HepG2 (cell line): Measurements from ENCODE around the gene TRDN.

Source experiments
- CHD2 ChIP-seq: IDR thresholded peaks from 2 replicates; pipeline ENCODE4 v1.6.1; 2011; ENCODE audit warnings: low read depth, low read length, improper control_type of control experiment
- CTCF ChIP-seq: sonication (generic); formaldehyde crosslinking; IDR thresholded peaks from 2 replicates; pipeline ENCODE4 v1.5.0; 2020; ENCODE audit warnings: mild to moderate bottlenecking, missing genetic modification reagents, moderate library complexity
- EZH2 ChIP-seq: conservative IDR thresholded peaks from 2 replicates; pipeline ENCODE4 v1.6.1; 2012; ENCODE audit warnings: mild to moderate bottlenecking, low read depth, low read length, moderate library complexity
- POLR2AphosphoS5 ChIP-seq: IDR thresholded peaks from 2 replicates; pipeline ENCODE4 v1.6.1; 2012; ENCODE audit warnings: low read depth, low read length
- YY1 ChIP-seq: IDR thresholded peaks from 2 replicates; pipeline ENCODE4 v1.6.1; 2011; ENCODE audit warnings: low read length, low read depth, moderate library complexity, mild to moderate bottlenecking; ENCODE audit not compliant: insufficient read depth, insufficient replicate concordance
- ZNF17 ChIP-seq: sonication (generic); formaldehyde crosslinking; IDR thresholded peaks from 2 replicates; pipeline ENCODE4 v1.5.0; 2020; ENCODE audit warnings: mild to moderate bottlenecking, missing genetic modification reagents
- ZNF883 ChIP-seq: sonication (generic); formaldehyde crosslinking; IDR thresholded peaks from 2 replicates; pipeline ENCODE4 v1.5.1; 2020; ENCODE audit warnings: mild to moderate bottlenecking, missing genetic modification reagents; ENCODE audit errors: not compliant biosample characterization

- no peak for TF ChIP-seq EZH2
- TF ChIP-seq ZNF883 (CRISPR knock-in tag), result no peak
- TF ChIP-seq POLR2AphosphoS5, result no peak
- TF ChIP-seq CTCF (CRISPR knock-in tag), result no peak
- no peak for TF ChIP-seq YY1
- TF ChIP-seq ZNF17 (CRISPR knock-in tag), result no peak
- no peak for TF ChIP-seq CHD2
These were observed 284.5 kb downstream of the TRDN start for GRCh38 chr6:123352279-123352678.
